Mammary epithelial cell (primary cell): ENCODE data around the gene KBTBD2.

Experiments used
- EZH2 ChIP-seq: IDR thresholded peaks from 2 replicates; pipeline ENCODE4 v1.6.1; 2012; ENCODE audit warnings: low read length, inconsistent platforms, borderline replicate concordance
- TF ChIP-seq, protein P1 (sequence below), 2 donors: IDR thresholded peaks in 1 of 2; conservative IDR thresholded peaks in 1 of 2; 2 replicates each; pipeline ENCODE4 v1.5.1; 2011 to 2012; ENCODE audit warnings: inconsistent platforms in 2 of 2, low read length in 2 of 2, mild to moderate bottlenecking in 2 of 2, control low read depth in 1 of 2, low read depth in 1 of 2; ENCODE audit not compliant: insufficient read depth in 1 of 2; ENCODE audit errors: extremely low read depth in 1 of 2

GRCh38 chr7:32910195-32910594 lies 18.6 kb upstream of the KBTBD2 start:
- TF ChIP-seq, protein P1, sequence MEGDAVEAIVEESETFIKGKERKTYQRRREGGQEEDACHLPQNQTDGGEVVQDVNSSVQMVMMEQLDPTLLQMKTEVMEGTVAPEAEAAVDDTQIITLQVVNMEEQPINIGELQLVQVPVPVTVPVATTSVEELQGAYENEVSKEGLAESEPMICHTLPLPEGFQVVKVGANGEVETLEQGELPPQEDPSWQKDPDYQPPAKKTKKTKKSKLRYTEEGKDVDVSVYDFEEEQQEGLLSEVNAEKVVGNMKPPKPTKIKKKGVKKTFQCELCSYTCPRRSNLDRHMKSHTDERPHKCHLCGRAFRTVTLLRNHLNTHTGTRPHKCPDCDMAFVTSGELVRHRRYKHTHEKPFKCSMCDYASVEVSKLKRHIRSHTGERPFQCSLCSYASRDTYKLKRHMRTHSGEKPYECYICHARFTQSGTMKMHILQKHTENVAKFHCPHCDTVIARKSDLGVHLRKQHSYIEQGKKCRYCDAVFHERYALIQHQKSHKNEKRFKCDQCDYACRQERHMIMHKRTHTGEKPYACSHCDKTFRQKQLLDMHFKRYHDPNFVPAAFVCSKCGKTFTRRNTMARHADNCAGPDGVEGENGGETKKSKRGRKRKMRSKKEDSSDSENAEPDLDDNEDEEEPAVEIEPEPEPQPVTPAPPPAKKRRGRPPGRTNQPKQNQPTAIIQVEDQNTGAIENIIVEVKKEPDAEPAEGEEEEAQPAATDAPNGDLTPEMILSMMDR (conservative IDR thresholded peaks at IDR 0.05 in 1 of 2, IDR thresholded peaks at IDR 0.05 in 1 of 2; ENCODE audit: extremely low read depth in 1 of 2, insufficient read depth in 1 of 2, low read depth in 1 of 2, low read length in 2 of 2): no peak
- TF ChIP-seq EZH2: no peak
